Prostate gland (tissue), 2 donors: ENCODE results near the gene PTPRT.

ENCODE experiments used
- POLR2AphosphoS5 ChIP-seq: sonication (generic); formaldehyde crosslinking; IDR thresholded peaks from one replicate; pipeline ENCODE4 v1.6.1; 2017; ENCODE audit warnings: antibody characterized with exemption
- TF ChIP-seq, protein P1 (sequence below), 4 experiments: fragments of 200-600 bp in 2 of 4; fragments of 450-650 bp in 2 of 4; sonication (generic) in 2 of 4; IDR thresholded peaks; 1 replicate in 3 of 4; 2 replicates in 1 of 4; pipeline ENCODE4 v1.5.1; 2016 to 2019; ENCODE audit warnings: antibody characterized with exemption in 4 of 4, mild to moderate bottlenecking in 2 of 4, moderate library complexity in 2 of 4

DNA sequence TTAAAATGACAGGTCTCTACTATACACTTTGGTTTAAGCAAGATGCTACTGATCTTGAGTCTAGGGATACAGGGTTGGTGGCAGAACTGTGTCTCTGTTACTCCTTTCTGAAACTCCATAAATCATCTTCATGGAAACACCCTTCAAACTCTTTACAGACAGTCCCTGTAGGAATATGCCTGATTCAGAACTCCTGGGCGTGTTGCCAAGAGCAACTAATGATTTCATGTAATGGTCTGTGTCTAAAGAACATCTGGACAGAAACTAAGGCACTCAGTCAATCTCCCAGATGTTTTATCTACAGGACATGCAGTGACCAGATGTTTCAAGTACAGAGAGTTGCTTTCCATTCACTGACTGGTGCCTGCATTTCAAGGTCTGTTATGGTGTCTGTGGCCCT, 1107.1 kb downstream of the PTPRT start:
- TF ChIP-seq, protein P1, sequence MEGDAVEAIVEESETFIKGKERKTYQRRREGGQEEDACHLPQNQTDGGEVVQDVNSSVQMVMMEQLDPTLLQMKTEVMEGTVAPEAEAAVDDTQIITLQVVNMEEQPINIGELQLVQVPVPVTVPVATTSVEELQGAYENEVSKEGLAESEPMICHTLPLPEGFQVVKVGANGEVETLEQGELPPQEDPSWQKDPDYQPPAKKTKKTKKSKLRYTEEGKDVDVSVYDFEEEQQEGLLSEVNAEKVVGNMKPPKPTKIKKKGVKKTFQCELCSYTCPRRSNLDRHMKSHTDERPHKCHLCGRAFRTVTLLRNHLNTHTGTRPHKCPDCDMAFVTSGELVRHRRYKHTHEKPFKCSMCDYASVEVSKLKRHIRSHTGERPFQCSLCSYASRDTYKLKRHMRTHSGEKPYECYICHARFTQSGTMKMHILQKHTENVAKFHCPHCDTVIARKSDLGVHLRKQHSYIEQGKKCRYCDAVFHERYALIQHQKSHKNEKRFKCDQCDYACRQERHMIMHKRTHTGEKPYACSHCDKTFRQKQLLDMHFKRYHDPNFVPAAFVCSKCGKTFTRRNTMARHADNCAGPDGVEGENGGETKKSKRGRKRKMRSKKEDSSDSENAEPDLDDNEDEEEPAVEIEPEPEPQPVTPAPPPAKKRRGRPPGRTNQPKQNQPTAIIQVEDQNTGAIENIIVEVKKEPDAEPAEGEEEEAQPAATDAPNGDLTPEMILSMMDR (IDR thresholded peaks at IDR 0.05) = no peak
- TF ChIP-seq POLR2AphosphoS5 = no peak
